ENCODE measurements around the gene EPN3.

Gene EPN3

DNA sequence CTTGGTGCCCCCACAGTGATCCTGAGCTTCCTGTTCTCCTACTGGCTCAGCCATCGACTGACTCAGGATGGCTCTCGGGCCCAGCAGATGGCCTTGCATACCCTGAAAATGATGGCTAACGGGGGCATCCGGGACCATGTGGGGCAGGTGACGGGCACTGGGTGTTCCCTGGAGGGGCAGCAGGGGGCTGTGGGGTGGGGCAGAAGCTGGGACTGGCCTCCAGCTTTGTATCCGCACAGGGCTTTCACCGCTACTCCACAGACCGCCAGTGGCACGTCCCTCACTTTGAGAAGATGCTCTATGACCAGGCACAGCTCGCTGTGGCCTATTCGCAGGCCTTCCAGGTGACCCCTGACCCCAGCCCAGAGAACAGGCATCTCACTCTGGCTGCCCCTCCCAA is 17.4 kb downstream of the EPN3 start:
- no peak for DNase-seq
- Histone ChIP-seq H4K8ac (ENCODE audit: low read length) (no peak overlapping the region), H2AFZ (ENCODE audit: low read depth, low read length) (no peak overlapping the region), H3K4me3 (ENCODE audit: insufficient read depth in 1 of 2, low read depth in 1 of 2, low read length in 2 of 2) (no peak overlapping the region), H3K4ac (ENCODE audit: low read depth in 1 of 2, low read length in 2 of 2) (no peak overlapping the region), H3K27ac (ENCODE audit: low read length, poor library complexity, severe bottlenecking) (no peak overlapping the region), H2BK120ac (ENCODE audit: low read depth, low read length) (no peak overlapping the region), H3K9ac (ENCODE audit: low read length) (no peak overlapping the region), H2AK5ac (ENCODE audit: low read length, severe bottlenecking) (no peak overlapping the region), H3K14ac (ENCODE audit: low read length in 2 of 2) (no peak overlapping the region), H3K79me1 (replicated peaks; ENCODE audit: low read length, poor library complexity, severe bottlenecking) (peaks cover 28% of the 10 kb centered on the region), H2BK12ac (ENCODE audit: low read length in 2 of 2) (no peak overlapping the region), H3K4me1 (ENCODE audit: control insufficient read depth, insufficient read depth, low read depth, low read length) (peaks cover 16% of the 10 kb centered on the region), H3K36me3 (ENCODE audit: control insufficient read depth in 1 of 2, insufficient read depth in 2 of 2, low read depth in 1 of 2, low read length in 2 of 2) (peaks cover 47 to 57% of the 10 kb centered on the region in 2 experiments), H2BK5ac (ENCODE audit: low read depth, low read length, poor library complexity, severe bottlenecking) (no peak overlapping the region), H2BK15ac (ENCODE audit: low read depth, poor library complexity, severe bottlenecking) (no peak overlapping the region), H3K18ac (ENCODE audit: low read depth in 1 of 2, low read length in 2 of 2) (no peak overlapping the region), H3K9me3 (ENCODE audit: control insufficient read depth, low read length) (no peaks in the 10 kb centered on the region), H3K23ac (ENCODE audit: low read length in 2 of 2) (no peak overlapping the region), H3K4me2 (ENCODE audit: low read length, poor library complexity, severe bottlenecking) (no peak overlapping the region), H4K91ac (ENCODE audit: low read length) (no peak overlapping the region), H3K27me3 (ENCODE audit: control insufficient read depth in 1 of 2, insufficient read depth in 1 of 2, low read length in 2 of 2) (peaks cover 0 to 5% of the 10 kb centered on the region in 2 experiments)
- 93% methylated on average over 11 of the region's 11 CpGs for WGBS

DNA sequence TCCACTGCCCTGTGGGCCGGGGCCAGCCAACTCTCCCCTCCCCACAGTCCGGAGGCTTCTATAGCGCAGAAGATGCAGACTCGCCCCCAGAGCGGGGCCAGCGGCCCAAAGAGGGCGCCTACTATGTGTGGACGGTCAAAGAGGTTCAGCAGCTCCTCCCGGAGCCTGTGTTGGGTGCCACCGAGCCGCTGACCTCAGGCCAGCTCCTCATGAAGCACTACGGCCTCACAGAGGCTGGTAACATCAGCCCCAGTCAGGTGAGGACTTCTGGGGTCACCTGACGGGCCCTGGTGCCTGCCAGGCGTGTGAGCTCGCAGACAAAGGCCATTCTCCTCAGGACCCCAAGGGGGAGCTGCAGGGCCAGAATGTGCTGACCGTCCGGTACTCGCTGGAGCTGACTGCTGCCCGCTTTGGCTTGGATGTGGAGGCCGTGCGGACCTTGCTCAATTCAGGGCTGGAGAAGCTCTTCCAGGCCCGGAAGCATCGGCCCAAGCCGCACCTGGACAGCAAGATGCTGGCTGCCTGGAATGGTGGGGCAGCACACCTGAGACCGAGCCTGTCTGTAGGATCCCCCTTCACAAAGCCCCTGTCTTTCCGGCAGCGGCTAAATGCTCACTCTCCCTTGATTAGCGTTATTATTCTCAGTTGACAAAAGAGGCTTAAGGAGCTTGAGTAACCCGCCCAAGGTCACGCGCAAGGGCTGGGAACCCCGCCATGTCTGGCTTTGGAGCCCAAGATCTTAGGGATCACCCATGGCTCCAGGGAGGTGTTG is 18.3 kb downstream of the EPN3 start:
- H3K9me3 ChIP-seq (ENCODE audit: control insufficient read depth, low read length), result no peaks in the 10 kb centered on the region
- H2AFZ ChIP-seq (ENCODE audit: low read depth, low read length), result no peak overlapping the region
- H2BK5ac ChIP-seq (ENCODE audit: low read depth, low read length, poor library complexity, severe bottlenecking), result no peak overlapping the region
- no peak overlapping the region for H3K4me3 ChIP-seq (ENCODE audit: insufficient read depth in 1 of 2, low read depth in 1 of 2, low read length in 2 of 2)
- H3K27ac ChIP-seq (ENCODE audit: low read length, poor library complexity, severe bottlenecking), result no peak overlapping the region
- H3K23ac ChIP-seq (ENCODE audit: low read length in 2 of 2), result no peak overlapping the region
- 49% methylated on average over 32 of the region's 32 CpGs for WGBS
- peaks cover 28% of the 10 kb centered on the region for H3K79me1 ChIP-seq (replicated peaks; ENCODE audit: low read length, poor library complexity, severe bottlenecking)
- H3K4me1 ChIP-seq (ENCODE audit: control insufficient read depth, insufficient read depth, low read depth, low read length), result peaks cover 16% of the 10 kb centered on the region
- no peak overlapping the region for H3K14ac ChIP-seq (ENCODE audit: low read length in 2 of 2)
- no peak overlapping the region for H2BK120ac ChIP-seq (ENCODE audit: low read depth, low read length)
- no peak overlapping the region for H2BK15ac ChIP-seq (ENCODE audit: low read depth, poor library complexity, severe bottlenecking)
- H4K8ac ChIP-seq (ENCODE audit: low read length), result peak overlapping the region; percentile 4
- DNase-seq, result peak; percentile 84
- peaks cover 0 to 5% of the 10 kb centered on the region in 2 experiments for H3K27me3 ChIP-seq (ENCODE audit: control insufficient read depth in 1 of 2, insufficient read depth in 1 of 2, low read length in 2 of 2)
- H3K36me3 ChIP-seq (ENCODE audit: control insufficient read depth in 1 of 2, insufficient read depth in 2 of 2, low read depth in 1 of 2, low read length in 2 of 2), result peaks cover 56 to 65% of the 10 kb centered on the region in 2 experiments
- H3K4ac ChIP-seq (ENCODE audit: low read depth in 1 of 2, low read length in 2 of 2), result no peak overlapping the region
- no peak overlapping the region for H3K18ac ChIP-seq (ENCODE audit: low read depth in 1 of 2, low read length in 2 of 2)
- no peak overlapping the region for H3K4me2 ChIP-seq (ENCODE audit: low read length, poor library complexity, severe bottlenecking)
- H4K91ac ChIP-seq (ENCODE audit: low read length), result no peak overlapping the region
- peak overlapping the region; percentile 28 for H3K9ac ChIP-seq (ENCODE audit: low read length)
- H2AK5ac ChIP-seq (ENCODE audit: low read length, severe bottlenecking), result peak overlapping the region; percentile 18
- H2BK12ac ChIP-seq (ENCODE audit: low read length in 2 of 2), result no peak overlapping the region

DNA sequence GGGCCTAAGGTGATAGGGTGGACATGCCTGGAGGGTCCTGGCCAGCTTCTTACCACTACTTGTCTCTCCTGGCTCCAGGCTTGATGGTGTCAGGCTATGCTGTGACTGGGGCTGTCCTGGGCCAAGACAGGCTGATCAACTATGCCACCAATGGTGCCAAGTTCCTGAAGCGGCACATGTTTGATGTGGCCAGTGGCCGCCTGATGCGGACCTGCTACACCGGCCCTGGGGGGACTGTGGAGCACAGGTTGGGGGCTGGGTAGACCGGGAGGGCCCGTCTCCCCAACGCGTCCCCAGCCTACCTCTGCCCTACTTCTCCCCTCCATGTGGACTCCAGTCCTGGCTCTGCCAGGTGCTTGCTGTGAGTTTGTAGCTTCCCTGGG is 18.9 kb downstream of the EPN3 start:
- H3K27ac ChIP-seq (ENCODE audit: low read length, poor library complexity, severe bottlenecking), result no peak overlapping the region

DNA sequence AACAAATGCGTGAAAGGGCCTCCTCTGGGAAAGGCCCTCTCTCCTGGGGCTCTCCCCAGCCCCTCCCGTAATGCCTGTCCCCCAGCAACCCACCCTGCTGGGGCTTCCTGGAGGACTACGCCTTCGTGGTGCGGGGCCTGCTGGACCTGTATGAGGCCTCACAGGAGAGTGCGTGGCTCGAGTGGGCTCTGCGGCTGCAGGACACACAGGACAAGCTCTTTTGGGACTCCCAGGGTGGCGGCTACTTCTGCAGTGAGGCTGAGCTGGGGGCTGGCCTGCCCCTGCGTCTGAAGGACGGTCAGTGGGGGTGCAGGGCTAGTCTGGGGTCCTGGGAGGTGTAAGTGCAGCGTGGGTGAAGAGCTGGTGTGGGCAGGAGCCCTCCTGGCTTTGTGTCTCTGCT is 19.3 kb downstream of the EPN3 start:
- H3K79me1 ChIP-seq (replicated peaks; ENCODE audit: low read length, poor library complexity, severe bottlenecking), result peaks cover 28% of the 10 kb centered on the region
- H2BK12ac ChIP-seq (ENCODE audit: low read length in 2 of 2), result no peak overlapping the region
- no peak overlapping the region for H3K14ac ChIP-seq (ENCODE audit: low read length in 2 of 2)
- H3K9me3 ChIP-seq (ENCODE audit: control insufficient read depth, low read length), result no peaks in the 10 kb centered on the region
- H3K27me3 ChIP-seq (ENCODE audit: control insufficient read depth in 1 of 2, insufficient read depth in 1 of 2, low read length in 2 of 2), result peaks cover 0 to 1% of the 10 kb centered on the region in 2 experiments
- no peak overlapping the region for H3K18ac ChIP-seq (ENCODE audit: low read depth in 1 of 2, low read length in 2 of 2)
- 95% methylated on average over 12 of the region's 12 CpGs for WGBS
- peak overlapping the region in 1 of 2 experiments; percentile 54 for H3K23ac ChIP-seq (ENCODE audit: low read length in 2 of 2)
- H3K4me2 ChIP-seq (ENCODE audit: low read length, poor library complexity, severe bottlenecking), result no peak overlapping the region
- DNase-seq, result no peak
- H3K9ac ChIP-seq (ENCODE audit: low read length), result no peak overlapping the region
- no peak overlapping the region for H2BK120ac ChIP-seq (ENCODE audit: low read depth, low read length)
- no peak overlapping the region for H4K8ac ChIP-seq (ENCODE audit: low read length)
- peaks cover 62 to 76% of the 10 kb centered on the region in 2 experiments for H3K36me3 ChIP-seq (ENCODE audit: control insufficient read depth in 1 of 2, insufficient read depth in 2 of 2, low read depth in 1 of 2, low read length in 2 of 2)
- no peak overlapping the region for H4K91ac ChIP-seq (ENCODE audit: low read length)
- H2BK15ac ChIP-seq (ENCODE audit: low read depth, poor library complexity, severe bottlenecking), result no peak overlapping the region
- H3K4me3 ChIP-seq (ENCODE audit: insufficient read depth in 1 of 2, low read depth in 1 of 2, low read length in 2 of 2), result no peak overlapping the region
- no peak overlapping the region for H2BK5ac ChIP-seq (ENCODE audit: low read depth, low read length, poor library complexity, severe bottlenecking)
- peak overlapping the region; percentile 17 for H2AK5ac ChIP-seq (ENCODE audit: low read length, severe bottlenecking)
- H3K27ac ChIP-seq (ENCODE audit: low read length, poor library complexity, severe bottlenecking), result no peak overlapping the region
- no peak overlapping the region for H3K4ac ChIP-seq (ENCODE audit: low read depth in 1 of 2, low read length in 2 of 2)
- peaks cover 16% of the 10 kb centered on the region for H3K4me1 ChIP-seq (ENCODE audit: control insufficient read depth, insufficient read depth, low read depth, low read length)
- H2AFZ ChIP-seq (ENCODE audit: low read depth, low read length), result no peak overlapping the region

More for the DNA sequence above, 18.9 kb downstream of the EPN3 start:
- H3K18ac ChIP-seq (ENCODE audit: low read depth in 1 of 2, low read length in 2 of 2), result no peak overlapping the region
- no peak overlapping the region for H2BK120ac ChIP-seq (ENCODE audit: low read depth, low read length)
- no peak overlapping the region for H3K4me3 ChIP-seq (ENCODE audit: insufficient read depth in 1 of 2, low read depth in 1 of 2, low read length in 2 of 2)
- 98% methylated on average over 6 of the region's 8 CpGs for WGBS
- no peak overlapping the region for H3K4me2 ChIP-seq (ENCODE audit: low read length, poor library complexity, severe bottlenecking)
- H2AFZ ChIP-seq (ENCODE audit: low read depth, low read length), result no peak overlapping the region
- H2BK15ac ChIP-seq (ENCODE audit: low read depth, poor library complexity, severe bottlenecking), result no peak overlapping the region
- peaks cover 62 to 71% of the 10 kb centered on the region in 2 experiments for H3K36me3 ChIP-seq (ENCODE audit: control insufficient read depth in 1 of 2, insufficient read depth in 2 of 2, low read depth in 1 of 2, low read length in 2 of 2)
- H3K4ac ChIP-seq (ENCODE audit: low read depth in 1 of 2, low read length in 2 of 2), result no peak overlapping the region
- no peak overlapping the region for H3K9ac ChIP-seq (ENCODE audit: low read length)
- H2BK12ac ChIP-seq (ENCODE audit: low read length in 2 of 2), result no peak overlapping the region
- H3K27me3 ChIP-seq (ENCODE audit: control insufficient read depth in 1 of 2, insufficient read depth in 1 of 2, low read length in 2 of 2), result peaks cover 0 to under 1% of the 10 kb centered on the region in 2 experiments
- H4K8ac ChIP-seq (ENCODE audit: low read length), result peak overlapping the region; percentile 4
- H2AK5ac ChIP-seq (ENCODE audit: low read length, severe bottlenecking), result no peak overlapping the region
- DNase-seq, result no peak
- no peak overlapping the region for H3K14ac ChIP-seq (ENCODE audit: low read length in 2 of 2)
- no peak overlapping the region for H3K23ac ChIP-seq (ENCODE audit: low read length in 2 of 2)
- no peaks in the 10 kb centered on the region for H3K9me3 ChIP-seq (ENCODE audit: control insufficient read depth, low read length)
- H2BK5ac ChIP-seq (ENCODE audit: low read depth, low read length, poor library complexity, severe bottlenecking), result no peak overlapping the region
- H3K4me1 ChIP-seq (ENCODE audit: control insufficient read depth, insufficient read depth, low read depth, low read length), result peaks cover 16% of the 10 kb centered on the region
- H3K79me1 ChIP-seq (replicated peaks; ENCODE audit: low read length, poor library complexity, severe bottlenecking), result peaks cover 28% of the 10 kb centered on the region
- H4K91ac ChIP-seq (ENCODE audit: low read length), result no peak overlapping the region

Data from mesenchymal stem cell (in vitro differentiated cells and primary cell).